GM19452 (cell line): Measurements from ENCODE around the gene TTLL8.
"Not testable (repeated sequence)": the region's sequence is repeated elsewhere in the genome, so short reads cannot be mapped to it uniquely, and the experiment has no call there.

Experiments
- ATAC-seq: cut with Tn5 transposase; IDR thresholded peaks from one replicate; pipeline ENCODE4 v1.9.1; 2021; ENCODE audit not compliant: unreplicated experiment

Gene TTLL8

DNA sequence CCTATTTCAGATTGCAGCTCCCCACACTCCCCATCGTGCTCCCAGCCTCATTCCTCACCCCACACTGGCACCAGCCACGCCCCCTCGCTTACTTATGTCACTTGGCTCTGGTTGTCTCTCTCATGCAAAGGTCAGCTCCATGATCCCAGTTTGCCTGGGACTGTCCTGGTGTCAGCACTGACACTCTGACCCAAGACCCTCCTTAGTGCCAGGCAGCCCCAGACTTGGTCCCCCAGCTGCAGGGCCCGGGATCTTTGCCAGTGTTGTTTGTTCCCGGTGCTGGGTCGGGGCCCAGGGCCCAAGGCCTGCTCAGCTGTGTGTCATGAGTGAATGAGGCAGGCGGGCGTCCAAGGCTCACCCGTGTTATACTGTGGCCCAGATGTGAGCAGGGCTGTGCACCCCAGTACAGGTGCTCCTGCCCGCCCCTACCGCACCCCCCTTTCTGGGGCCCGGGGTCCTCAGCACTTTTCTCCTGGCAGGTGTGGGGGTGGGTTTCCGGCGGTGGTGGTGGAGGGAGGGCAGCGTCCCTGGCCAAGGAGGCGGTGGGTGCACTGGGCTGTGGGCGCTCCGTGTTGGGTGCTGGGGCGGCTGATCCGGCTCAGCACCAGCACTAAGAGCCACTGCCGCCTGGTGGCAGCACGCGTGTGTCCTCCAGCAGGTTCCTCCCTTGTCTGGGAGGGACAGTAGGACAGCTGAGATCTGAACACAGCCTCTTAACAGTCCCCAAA is 65.0 kb downstream of the TTLL8 start:
- no peak for ATAC-seq

GRCh38 chr22:49991907-49992533 is 66.1 kb downstream of the TTLL8 start:
- no peak for ATAC-seq

- ATAC-seq = no peak
These were observed 66.9 kb downstream of the TTLL8 start for GRCh38 chr22:49991167-49991566.

DNA sequence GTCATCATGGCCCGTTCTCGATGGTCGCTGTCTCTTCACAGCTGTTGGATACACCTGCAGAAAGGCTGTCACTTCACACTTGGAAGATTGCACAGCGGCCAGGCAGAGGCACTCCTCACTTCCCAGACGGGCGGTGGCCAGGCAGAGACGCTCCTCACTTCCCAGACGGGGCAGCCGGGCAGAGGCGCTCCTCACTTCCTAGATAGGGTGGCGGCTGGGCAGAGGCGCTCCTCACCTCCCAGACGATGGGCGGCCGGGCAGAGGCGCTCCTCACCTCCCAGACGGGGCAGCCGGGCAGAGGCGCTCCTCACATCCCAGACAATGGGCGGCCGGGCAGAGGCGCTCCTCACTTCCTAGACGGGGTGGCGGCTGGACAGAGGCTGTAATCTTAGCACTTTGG is 68.3 kb downstream of the TTLL8 start:
- not testable (repeated sequence) for ATAC-seq

- ATAC-seq = no peak
These were observed 71.8 kb downstream of the TTLL8 start for GRCh38 chr22:49986325-49986724.

DNA sequence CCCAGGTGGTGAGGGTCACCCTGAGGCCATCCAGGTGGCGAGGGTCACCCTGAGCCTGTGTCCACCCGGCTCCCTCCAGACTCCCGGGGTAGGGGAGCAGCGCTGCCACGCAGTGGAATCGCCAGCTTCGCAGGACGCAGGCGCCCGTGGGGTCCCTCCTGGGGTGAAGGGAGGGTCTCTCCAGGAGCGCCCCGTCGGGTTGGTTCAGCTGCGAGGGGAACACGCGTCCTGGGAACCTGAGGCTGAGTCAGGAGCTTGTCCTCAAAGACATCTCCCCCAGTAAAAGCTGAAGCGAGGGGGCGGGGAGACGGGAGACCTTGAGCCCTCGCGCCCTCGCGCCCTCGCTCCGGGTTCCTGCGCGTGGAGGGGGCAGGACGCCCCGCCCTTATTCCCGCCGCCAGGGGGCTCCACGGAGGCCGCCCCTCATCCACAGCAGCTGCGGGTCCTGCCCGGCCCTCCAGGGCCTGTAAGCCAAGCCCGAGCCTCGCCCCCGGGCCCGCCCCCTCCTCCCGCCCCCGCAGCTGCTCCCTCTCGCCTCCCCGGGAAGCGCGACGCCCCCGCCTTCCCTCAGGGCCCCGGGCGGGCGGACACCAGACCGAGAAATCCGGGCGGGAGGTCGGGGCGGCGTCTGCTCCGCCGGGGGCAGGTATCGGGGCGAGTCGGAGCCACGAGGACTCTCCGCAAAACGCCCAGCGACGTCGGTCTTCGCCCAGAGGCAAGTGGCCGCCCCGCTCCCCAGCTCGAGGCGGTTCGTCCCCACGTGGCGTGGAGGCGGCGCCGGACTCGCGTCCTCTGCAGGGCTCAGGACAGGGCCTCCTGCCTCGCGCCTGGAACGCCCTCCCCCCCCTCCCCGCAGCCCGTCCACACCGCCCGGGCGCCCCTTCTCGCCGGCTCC is 74.7 kb downstream of the TTLL8 start:
- no peak for ATAC-seq

GRCh38 chr22:49981799-49982198 is 76.3 kb downstream of the TTLL8 start:
- ATAC-seq = not testable (repeated sequence)

- no peak for ATAC-seq
These were observed 78.4 kb downstream of the TTLL8 start for GRCh38 chr22:49979587-49980264.

GRCh38 chr22:49977578-49977977 is 80.5 kb downstream of the TTLL8 start:
- ATAC-seq = no peak

GRCh38 chr22:49976439-49977175 is 81.5 kb downstream of the TTLL8 start:
- ATAC-seq = no peak

- ATAC-seq = no peak
These were observed 82.3 kb downstream of the TTLL8 start for GRCh38 chr22:49975543-49976389.

DNA sequence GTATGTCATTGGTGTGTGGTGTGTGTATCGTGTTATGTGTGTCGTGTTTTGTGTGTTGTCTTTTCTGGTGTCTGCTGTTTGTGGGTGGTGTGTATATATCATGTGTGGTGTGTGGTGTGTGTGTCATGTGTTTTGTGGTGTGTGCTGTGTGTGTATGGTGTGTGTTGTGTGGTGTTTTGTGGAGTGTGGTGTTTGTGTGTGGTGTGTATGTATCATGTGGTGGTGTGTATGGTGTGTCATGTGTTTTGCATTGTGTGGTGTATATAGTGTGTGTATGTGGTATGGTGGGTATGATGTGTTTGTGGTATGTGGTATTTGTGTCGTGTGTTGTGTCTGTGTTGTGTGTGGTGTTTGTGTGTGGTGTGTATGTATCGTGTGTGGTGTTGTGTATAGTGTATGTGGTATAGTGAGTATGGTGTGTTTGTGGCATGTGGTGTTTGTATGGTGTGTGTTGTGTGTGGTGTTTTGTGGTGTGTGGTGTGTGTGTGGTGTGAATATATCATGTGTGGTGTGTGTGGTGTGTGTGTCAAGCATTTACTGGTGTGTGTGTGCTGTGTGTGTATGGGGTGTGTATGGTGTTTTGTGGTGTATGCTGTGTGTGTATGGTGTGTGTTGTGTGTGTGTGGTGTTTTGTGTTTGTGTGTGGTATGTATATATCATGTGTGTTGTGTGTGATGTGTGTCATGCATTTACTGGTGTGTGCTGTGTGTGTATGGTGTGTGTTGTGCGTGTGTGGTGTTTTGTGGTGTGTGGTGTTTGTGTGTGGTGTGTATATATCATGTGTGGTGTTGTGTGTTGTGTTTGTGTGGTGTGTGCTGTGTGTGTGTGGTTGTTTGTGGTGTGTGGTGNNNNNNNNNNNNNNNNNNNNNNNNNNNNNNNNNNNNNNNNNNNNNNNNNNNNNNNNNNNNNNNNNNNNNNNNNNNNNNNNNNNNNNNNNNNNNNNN is 84.8 kb downstream of the TTLL8 start:
- no peak for ATAC-seq

DNA sequence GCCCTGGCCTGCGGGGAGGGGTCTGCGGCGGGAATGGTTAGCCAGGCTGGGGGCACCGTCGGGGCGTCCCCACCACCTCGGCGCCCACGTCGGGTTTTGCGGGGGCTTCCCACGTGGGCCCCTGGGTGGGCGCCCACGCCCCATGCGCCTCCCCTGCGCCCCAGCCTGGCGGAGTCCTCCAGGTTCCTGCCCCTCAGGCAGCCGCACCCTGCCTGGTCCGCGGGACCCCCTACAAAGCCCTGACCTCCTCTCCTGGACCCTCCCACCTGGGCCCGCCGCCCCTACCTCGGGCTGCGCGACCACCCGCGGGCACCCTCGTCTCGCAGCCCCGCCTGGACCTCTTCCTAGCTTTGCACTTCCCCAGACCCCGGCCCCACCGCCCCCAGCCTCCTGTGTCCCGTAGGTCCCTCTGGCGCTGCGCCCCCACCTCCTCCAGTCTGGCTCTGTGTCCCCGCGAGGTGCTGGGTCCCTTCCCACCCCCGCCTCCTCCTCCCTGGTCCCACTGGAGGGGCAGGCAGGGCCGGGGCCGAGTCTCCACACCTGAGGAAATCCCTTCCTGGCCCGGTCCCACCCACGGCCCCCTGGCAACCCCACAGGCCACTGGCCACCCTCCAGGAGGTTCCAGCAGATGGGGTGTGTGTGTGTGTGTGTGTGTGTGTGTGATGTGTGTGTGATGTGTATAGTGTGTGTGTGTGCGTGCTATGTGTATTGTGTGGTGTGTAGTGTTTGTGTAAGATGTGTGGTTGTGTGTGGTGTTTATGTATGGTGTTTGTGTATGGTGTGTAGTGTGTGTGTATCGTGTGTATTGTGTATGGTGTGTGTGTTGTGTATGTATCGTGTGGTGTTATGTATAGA is 85.7 kb downstream of the TTLL8 start:
- ATAC-seq = no peak

DNA sequence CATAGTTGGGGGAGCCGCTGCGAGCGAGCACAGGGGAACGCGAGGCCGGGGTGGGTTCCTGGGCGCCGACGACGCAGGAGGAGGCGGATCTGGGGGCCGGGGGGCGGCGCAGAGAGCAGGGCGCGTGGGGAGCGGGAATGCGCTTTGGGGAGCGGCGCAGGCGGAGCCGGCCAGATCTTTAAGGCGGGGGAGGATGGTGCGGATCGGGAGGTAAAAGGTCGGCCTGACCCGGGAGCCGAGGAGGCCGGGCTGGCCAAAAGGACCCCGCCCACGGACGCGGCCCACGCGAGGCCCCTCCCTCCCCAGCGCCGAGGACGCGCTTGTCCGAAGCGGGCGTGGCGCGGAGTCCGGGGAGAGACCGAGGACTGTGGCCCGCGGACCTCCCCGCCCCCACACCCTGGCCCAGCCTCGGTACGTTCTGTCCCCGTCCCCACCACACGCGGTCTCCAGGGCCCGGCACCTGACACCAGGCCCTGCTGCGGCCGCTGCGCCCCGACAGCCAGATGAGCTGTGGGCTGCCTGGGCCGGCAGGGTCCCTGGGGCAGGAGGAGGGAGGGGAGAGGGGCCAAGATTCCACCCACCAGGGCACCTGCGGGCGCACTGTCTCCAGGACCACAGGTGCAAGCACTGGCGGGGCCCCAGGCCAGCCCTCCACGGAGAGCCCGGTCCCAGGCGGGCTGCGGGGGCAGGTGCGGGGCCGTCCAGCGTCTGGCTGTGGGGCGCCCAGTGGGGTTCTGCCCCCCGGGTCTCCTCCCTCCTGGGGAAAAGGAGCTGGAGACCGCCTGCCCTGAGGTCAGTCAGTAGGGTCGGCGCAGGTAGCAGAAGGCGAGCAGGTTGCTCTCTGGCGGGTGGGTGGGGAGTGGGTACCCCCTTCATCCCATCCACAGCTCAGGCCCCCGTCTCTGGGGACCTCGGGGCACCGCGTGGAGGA is 86.6 kb downstream of the TTLL8 start:
- peak; percentile 8 for ATAC-seq

DNA sequence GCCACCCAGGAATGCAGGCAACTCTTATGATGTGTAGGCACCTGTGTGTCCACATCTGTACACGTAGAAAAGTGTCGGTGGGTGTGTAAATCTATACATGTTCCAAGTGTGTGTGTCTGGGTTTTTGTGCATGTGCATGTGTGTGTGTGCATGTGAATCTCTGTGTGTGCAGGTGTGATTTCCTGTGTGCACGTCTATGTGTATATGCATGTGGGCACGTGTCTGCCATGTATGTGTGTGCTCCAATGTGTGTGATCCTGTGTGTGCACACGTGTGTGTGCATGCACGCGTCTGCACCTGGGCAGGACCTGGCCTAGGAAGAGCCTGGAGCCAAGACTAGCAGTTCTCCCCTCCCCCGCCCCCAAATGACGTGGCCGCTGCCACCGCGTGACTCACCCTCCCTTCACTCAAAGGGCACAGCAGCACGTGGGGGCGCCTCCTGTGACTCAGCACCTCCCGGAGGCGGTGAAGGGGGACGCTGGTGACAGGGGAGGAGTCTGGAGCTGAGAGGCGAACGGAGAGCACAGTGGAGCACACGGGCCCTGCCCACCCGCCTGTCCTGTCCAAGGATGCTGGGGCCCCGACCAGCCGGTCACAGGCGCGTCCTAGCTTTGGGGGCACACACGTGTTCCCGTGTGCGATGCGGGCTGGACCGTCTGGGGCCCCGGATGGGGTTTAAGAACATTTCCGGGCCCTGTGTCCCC is 87.4 kb downstream of the TTLL8 start:
- ATAC-seq = peak; percentile 64
